NT2/D1 (cell line): ENCODE measurements around the gene PHGDH.
"Not testable (repeated sequence)": the region's sequence is repeated elsewhere in the genome, so short reads cannot be mapped to it uniquely, and the experiment has no call there.

Source experiments
- DNase-seq: peaks from one replicate; pipeline ENCODE4 v3.0.0-alpha.2; 2011; ENCODE audit warnings: low read depth, low spot score
- H3K27me3 ChIP-seq: 2 replicates; pipeline ENCODE4 v1.6.0; 2011; ENCODE audit warnings: mild to moderate bottlenecking; ENCODE audit not compliant: insufficient read length, insufficient read depth
- H3K36me3 ChIP-seq: 2 replicates; pipeline ENCODE4 v1.6.1; 2011; ENCODE audit warnings: mild to moderate bottlenecking, low read length, mixed read lengths; ENCODE audit not compliant: insufficient read depth, insufficient read length
- H3K4me1 ChIP-seq: 2 replicates; pipeline ENCODE4 v1.5.1; 2011; ENCODE audit not compliant: insufficient read depth, insufficient read length
- H3K4me3 ChIP-seq: 2 replicates; pipeline ENCODE4 v1.5.1; 2011; ENCODE audit warnings: low read depth; ENCODE audit not compliant: insufficient read length
- H3K9ac ChIP-seq: 2 replicates; pipeline ENCODE4 v1.6.0; 2011; ENCODE audit warnings: low read depth; ENCODE audit not compliant: insufficient read length
- H3K9me3 ChIP-seq: 2 replicates; pipeline ENCODE4 v1.5.1; 2011; ENCODE audit warnings: mild to moderate bottlenecking, low read length; ENCODE audit not compliant: insufficient read depth
- SUZ12 ChIP-seq: IDR thresholded peaks from 2 replicates; pipeline ENCODE4 v1.6.1; 2011; ENCODE audit not compliant: insufficient read length, insufficient read depth; ENCODE audit errors: extremely low read depth
- YY1 ChIP-seq: IDR thresholded peaks from 2 replicates; pipeline ENCODE4 v1.6.1; 2011; ENCODE audit not compliant: insufficient read length, insufficient read depth
- ZNF274 ChIP-seq: IDR thresholded peaks from 2 replicates; pipeline ENCODE4 v1.6.1; 2011; ENCODE audit warnings: mild to moderate bottlenecking, low read depth, low read length

PHGDH gene

DNA sequence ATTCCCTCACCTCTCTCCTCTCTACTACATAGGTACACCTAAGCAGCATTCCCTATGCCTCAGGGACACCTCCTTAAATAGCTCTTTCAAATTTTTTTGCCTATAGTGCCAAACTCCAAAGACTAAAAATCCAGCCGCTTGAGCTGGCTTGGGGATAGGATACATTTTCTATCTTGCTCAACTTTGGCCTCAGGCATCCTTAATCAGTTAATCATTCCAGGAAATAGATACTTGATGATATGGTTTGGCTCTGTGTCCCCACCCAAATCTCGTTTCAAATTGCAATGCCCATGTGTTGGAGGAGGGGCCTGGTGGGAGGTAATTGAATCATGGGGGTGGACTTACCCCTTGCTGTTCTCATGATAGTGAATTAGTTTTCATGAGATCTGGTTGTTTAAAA lies 11.4 kb upstream of the PHGDH start:
- no peak overlapping the region for H3K4me3 ChIP-seq
- no peak overlapping the region for H3K9ac ChIP-seq
- TF ChIP-seq ZNF274 (no peak), SUZ12 (no peak), YY1 (no peak)
- H3K27me3 ChIP-seq: no peaks in the 10 kb centered on the region
- no peak for DNase-seq
- H3K4me1 ChIP-seq: no peaks in the 10 kb centered on the region
- no peaks in the 10 kb centered on the region for H3K36me3 ChIP-seq
- peaks cover 29% of the 10 kb centered on the region for H3K9me3 ChIP-seq

DNA sequence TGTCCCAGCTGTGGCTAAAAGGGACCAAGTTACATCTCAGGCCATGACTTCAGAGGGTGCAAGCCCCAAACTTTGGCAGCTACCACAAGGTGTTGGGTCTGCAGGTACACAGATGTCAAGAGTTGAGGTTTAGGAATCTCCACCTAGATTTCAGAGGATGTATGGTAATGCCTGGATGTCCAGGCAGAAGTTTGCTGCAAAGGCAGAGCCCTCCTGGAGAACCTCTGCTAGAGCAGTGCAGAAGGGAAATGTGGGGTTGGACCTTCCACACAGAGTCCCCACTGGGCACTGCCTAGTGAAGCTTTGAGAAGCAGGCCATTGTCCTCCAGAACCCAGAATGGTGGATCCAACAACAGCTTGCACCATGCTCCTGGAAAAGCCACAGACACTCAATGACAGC lies 10.1 kb upstream of the PHGDH start:
- no peak overlapping the region for H3K9ac ChIP-seq
- H3K27me3 ChIP-seq: no peaks in the 10 kb centered on the region
- no peak for TF ChIP-seq ZNF274
- TF ChIP-seq SUZ12: no peak
- no peak for TF ChIP-seq YY1
- H3K4me3 ChIP-seq: no peak overlapping the region
- H3K4me1 ChIP-seq: no peaks in the 10 kb centered on the region
- DNase-seq: no peak
- H3K9me3 ChIP-seq: peaks cover 29% of the 10 kb centered on the region
- no peaks in the 10 kb centered on the region for H3K36me3 ChIP-seq

DNA sequence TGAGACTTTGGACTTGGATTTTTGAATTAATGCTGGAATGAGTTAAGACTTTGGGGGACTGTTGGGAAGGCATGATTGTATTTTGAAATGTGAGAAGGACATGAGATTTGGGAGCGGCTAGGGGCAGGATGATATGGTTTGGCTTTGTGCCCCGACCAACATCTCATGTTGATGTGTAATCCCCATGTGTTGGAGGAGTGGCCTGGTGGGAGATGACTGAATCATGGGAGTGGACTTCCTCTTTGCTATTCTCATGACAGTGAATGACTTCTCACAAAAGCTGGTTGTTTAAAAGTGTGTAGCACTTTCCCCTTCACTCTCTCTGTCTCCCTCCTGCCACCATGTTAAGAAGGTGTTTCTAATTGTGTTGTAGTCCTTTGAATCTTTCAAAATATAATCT lies 9.3 kb upstream of the PHGDH start:
- TF ChIP-seq ZNF274 (no peak), YY1 (no peak), SUZ12 (no peak)
- H3K4me1 ChIP-seq: no peaks in the 10 kb centered on the region
- no peaks in the 10 kb centered on the region for H3K36me3 ChIP-seq
- peaks cover 29% of the 10 kb centered on the region for H3K9me3 ChIP-seq
- no peak for DNase-seq
- no peak overlapping the region for H3K4me3 ChIP-seq
- H3K27me3 ChIP-seq: no peaks in the 10 kb centered on the region
- H3K9ac ChIP-seq: no peak overlapping the region

DNA sequence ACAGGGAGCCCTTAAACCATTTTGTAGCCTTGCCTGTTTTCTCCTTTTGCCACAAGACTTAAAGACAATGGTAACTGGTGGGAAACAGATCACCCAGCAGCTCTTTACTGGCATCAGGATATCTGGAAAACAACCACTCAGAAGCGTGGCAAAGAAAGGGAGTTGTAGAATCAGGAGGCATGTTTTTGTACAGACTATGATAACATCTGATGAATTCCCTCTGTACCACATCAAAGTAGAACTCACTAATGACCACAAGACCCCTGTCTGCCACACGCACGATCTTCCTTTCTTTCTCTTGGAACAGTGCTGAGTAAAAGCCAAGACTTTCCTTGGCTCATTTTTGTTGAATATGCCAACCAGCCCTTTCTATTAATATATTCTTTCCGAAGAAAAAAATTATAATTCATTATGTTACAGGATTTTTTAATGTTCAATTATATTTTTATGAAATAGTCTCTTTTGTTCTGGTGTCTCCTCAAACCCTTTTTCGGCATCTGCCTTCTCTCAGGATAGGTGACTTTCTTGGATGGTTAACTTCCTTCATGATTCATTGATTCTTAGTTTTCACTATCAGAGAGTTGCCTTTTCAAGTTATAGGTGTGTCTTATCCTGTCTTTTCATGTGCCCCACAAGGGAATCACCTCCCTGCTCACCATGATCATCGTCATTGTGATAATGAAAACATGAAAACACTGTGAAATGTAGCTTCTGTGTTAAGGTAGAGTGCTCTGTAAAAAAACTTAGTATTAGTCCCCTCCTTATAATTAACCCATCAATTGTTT lies 7.9 kb upstream of the PHGDH start:
- H3K9me3 ChIP-seq: peaks cover 29% of the 10 kb centered on the region
- no peaks in the 10 kb centered on the region for H3K36me3 ChIP-seq
- H3K9ac ChIP-seq: no peak overlapping the region
- no peaks in the 10 kb centered on the region for H3K27me3 ChIP-seq
- DNase-seq: no peak
- no peaks in the 10 kb centered on the region for H3K4me1 ChIP-seq
- H3K4me3 ChIP-seq: no peak overlapping the region
- TF ChIP-seq ZNF274: no peak
- TF ChIP-seq YY1: no peak
- TF ChIP-seq SUZ12: no peak

DNA sequence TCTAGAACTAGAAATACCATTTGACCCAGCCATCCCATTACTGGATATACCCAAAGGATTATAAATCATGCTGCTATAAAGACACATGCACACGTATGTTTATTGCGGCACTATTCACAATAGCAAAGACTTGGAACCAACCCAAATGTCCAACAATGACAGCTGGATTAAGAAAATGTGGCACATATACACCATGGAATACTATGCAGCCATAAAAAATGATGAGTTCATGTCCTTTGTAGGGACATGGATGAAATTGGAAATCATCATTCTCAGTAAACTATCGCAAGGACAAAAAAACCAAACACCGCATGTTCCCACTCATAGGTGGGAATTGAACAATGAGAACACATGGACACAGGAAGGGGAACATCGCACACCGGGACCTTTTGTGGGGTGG lies 5.1 kb upstream of the PHGDH start:
- not testable (repeated sequence) for H3K4me3 ChIP-seq, H3K4me1 ChIP-seq, DNase-seq, H3K27me3 ChIP-seq, H3K9ac ChIP-seq, H3K36me3 ChIP-seq
- peaks cover 16% of the 10 kb centered on the region for H3K9me3 ChIP-seq

DNA sequence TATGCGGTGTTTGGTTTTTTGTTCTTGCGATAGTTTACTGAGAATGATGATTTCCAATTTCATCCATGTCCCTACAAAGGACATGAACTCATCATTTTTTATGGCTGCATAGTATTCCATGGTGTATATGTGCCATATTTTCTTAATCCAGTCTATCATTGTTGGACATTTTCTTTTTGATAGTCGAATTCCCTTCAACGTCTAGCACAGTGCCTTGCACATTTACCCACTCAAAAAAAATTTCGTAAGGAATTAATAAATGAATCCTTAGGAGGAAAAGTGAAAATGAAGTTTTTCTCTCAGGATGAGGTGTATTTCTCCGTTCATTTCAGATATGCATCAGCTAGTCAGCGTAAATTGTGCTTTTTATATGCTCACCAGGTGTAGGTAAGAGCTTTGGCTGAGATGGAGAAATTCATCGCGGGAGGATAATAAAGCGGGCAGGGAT lies 354 bp upstream of the PHGDH start:
- peak overlapping the region; percentile 94 for H3K4me3 ChIP-seq
- not testable (repeated sequence) for H3K27me3 ChIP-seq, H3K9me3 ChIP-seq, DNase-seq, H3K9ac ChIP-seq
- H3K36me3 ChIP-seq: peaks cover 21% of the 10 kb centered on the region
- peaks cover 21% of the 10 kb centered on the region for H3K4me1 ChIP-seq

DNA sequence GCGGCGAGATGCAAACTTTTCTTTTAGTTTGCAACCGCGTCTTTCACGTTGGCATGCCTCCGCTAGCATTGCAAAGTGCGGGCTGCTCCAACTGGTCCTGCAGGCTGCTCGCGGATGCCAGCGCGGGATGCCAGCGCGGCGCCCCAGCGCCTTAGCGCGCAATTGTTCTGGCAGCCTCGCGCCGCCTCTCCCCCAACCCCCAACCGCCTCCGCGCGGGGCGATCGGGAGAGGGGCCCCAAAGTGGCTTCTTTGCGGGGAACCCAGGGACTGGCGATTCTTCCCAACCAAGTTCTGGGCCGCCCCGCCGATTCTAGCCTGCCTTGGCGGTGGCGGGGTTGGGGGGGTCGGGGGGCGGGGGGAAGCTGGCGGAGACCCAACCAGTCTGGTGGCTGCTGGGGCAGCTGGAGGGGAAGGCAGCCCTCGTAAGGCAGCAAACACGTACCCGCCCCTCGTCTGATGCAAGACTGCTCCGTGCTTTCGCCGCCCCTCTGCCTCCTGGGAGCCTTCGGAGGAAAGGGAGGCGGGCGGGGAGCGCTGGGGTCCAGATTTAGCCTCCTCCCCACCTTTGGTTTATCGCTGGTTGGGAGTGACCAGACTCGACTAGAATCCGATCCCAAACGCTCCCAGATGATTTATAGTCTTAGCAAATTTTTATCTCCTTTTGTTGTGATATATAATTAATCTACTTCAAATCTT lies 756 bp downstream of the PHGDH start:
- TF ChIP-seq SUZ12: no peak
- no peak for TF ChIP-seq YY1
- TF ChIP-seq ZNF274: no peak
- H3K4me1 ChIP-seq: peaks cover 23% of the 10 kb centered on the region
- no peaks in the 10 kb centered on the region for H3K27me3 ChIP-seq
- peak; percentile 62 for DNase-seq
- H3K4me3 ChIP-seq: peak overlapping the region; percentile 94
- H3K9ac ChIP-seq: peak overlapping the region; percentile 98
- H3K36me3 ChIP-seq: peaks cover 27% of the 10 kb centered on the region
- H3K9me3 ChIP-seq: no peaks in the 10 kb centered on the region
